Measurements from ENCODE around the gene HS6ST3.

The HS6ST3 gene

DNA sequence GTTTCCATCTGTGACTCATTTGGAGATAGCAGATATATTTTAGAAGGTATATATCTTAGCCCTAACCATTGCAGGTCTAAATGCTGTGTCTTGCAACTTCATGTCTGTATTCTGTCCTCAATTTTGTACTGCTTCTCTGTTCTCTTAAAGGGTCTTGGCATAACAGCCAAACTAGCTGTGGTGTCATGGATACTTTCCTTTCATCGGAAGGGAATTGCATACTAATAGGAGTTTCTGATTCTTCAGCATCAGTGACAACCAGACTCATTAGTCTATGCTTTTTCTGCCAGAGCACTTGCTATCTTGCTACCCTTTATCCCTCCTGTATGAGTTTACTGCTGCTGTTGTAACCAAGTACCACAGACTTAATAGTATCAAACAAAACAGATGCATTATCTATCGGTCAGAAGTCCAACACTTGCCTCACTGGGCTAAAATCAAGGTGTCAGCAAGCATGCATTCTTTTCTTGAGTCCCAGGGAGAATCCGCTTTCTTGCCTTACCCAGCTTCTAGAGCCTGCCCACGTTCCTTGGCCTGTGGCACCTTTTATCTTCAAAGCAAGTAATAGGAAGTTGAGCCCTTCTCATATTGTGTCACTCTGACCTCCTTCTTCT is 253.1 kb downstream of the HS6ST3 start:
- no peak for DNase-seq

DNA sequence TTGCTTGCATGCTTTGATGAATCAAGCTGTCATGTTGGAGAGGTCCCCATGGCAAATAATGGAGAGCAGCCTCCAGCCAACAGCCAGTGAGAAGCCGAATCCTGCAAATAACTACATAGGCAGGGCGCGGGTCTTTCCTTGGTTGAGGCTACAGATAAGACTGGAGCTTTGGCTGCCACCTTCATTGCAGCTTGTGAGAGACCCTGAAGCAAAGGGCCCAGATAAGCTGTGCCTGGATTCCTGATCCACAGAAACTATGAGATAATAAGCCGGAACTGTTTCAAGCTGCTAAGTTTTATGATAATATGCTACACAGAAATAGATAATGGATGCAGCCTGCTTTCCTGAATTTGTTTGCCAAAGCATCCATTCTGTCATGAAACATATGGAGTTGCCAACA is 257.0 kb downstream of the HS6ST3 start:
- no peak for DNase-seq

DNA sequence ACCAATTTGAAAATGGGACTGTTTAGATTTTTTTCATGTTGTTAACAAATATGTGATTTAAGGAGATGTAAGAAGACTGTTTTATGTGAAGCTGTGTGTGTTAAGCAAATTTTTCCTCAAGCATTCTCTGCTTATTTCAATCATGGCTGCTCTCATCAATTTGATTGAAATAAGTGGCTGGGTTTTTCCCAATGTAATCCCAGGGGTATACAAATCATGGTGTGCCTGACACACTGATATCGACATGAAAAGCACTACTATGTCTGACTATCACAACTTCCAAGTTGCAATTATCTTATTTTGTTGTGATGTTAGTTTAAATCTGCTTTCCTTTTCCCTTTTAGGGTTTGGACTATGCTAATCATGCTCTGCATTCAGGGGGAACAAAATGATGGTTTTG is 283.7 kb downstream of the HS6ST3 start:
- DNase-seq = no peak

DNA sequence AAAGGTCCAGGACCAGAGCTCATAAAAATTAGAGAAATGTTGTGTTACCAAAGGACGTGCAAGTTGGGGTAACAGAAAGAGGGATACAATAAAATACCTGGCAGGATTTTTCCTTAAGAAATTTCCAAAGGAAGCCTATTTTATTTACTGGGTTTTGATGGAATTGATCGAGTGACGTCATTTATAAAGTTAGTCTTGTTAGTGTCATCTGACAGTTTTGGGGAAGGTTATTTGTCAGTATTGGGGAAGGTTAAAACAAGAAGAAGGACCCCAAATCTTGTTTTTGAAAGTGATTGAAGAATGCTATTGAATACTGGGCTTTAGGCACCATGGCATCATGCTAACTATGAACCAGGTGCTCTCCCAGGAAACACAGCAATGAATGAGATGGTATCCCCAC is 287.9 kb downstream of the HS6ST3 start:
- no peak for DNase-seq

DNA sequence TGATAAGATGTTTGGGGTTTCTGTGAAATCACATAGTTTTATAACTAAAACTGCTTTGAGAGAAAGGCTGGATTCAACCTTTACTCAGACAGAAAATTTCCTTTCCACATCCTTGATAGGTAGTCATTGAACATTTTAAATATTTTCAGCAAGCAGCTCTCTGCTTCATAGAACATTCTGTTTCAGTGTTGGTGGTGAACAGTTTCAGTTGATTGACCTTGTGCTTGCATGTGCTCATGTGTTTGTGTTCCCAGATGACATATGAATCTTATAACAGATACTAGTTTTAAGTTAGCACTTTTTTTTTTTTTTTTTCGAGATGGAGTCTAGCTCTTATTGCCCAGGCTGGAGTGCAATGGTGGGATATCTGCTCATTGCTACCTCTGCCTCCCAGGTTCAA is 290.1 kb downstream of the HS6ST3 start:
- no peak for DNase-seq

DNA sequence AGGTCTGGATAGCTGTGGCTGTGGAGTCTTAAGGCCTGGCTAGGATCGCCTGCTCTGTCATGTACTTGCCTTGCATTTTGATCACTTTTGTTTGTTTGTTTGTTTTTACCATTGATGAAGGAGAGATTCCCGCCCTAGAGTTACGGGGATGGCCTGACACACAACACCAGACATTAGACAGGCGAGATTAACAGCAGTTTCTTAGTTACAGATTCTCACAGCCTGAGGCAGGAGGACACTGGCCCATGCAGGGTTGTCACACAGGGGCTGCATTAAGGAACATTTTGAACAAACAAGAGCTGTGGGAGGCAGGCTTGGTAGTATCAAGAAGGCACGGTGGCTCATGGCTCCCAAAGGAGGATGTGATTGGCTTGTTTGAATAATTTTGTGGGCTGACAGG is 291.8 kb downstream of the HS6ST3 start:
- no peak for DNase-seq

DNA sequence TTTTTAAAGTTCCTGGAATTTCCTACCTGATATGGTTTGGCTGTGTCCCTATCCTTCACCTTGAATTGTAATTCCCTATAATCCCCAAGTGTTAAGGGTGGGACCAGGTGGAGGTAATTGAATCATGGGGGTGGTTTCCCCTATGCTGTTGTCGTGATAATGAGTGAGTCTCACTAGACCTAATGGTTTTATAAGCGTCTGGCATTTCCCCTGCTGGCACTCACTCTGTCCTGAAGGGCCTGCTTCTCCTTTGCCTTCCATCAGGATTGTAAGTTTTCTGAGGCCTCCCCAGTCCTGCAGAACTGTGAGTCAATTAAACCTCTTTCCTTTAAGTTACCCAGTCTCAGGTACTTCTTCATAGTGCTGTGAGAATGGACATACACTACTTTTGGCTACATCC is 298.7 kb downstream of the HS6ST3 start:
- no peak for DNase-seq

DNA sequence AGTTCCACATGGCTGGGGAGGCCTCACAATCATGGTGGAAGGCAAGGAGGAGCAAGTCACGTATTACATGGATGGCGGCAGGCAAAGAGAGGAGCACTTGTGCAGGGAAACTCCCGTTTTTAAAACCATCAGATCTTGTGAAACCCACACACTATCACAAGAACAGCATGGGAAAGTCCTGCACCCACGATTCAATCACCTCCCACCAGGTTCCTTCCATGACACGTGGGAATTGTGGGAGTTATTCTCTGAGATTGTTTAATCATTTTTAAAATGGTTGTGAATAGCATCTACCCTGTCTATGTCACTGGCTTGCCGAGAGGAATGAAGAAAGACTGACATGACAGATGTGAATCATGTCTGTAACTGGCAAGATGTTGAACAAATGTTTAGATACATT is 301.7 kb downstream of the HS6ST3 start:
- no peak for DNase-seq

DNA sequence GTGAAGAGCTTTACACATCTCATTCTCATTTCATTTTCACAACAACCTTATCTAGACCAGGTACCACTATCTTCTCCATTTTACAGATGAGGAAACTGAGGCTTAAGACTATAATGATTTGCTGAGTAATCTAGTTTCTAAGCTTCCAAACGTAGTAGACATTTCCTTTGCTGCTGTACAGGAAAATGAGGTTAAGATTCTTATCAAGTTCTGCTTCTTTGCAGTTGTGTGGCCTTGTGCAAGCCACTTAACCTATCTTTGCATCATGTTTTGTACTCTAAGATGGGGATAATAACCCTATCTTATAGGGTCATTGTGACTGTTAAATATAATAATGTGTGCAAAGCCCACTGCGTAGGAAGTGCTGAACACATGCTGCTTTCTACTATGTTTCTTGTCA is 307.9 kb downstream of the HS6ST3 start:
- no peak for DNase-seq

DNA sequence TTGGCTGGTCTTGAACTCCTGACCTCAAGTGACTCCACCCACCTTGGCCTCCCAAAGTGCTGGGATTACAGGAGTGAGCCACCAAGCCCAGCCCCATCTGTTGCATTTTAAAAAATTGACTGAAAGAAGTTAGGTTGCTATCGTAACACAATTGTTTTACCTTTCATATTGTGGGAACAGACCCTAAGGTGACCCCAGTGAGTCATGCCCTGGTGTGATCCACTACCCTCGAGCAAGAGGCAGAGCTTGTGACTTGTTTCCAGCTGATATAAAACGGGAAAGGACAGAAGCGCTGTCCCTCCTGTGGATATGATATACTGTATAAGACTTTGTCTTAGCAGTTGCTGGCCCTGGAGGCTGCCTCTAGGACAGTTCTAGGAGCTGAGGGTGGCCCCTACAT is 308.6 kb downstream of the HS6ST3 start:
- DNase-seq = no peak

DNA sequence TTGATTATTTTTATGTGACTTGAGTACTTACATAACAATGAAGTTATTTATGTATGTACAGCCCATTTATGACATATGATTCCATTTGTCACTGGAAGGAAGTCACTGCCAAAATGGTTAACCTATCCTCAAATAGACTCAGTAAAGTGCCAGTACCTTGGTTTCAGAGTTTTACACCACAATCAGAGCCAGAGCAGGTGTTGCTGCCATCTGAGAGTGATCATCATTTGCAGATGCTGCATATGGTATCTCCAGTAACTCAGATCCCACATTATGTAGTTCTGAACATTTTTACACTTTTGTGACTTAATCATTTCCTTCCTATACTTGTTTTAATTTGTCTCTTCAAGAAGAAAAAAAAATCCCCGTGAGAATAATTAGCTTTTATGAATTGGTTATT is 313.3 kb downstream of the HS6ST3 start:
- no peak for DNase-seq

DNA sequence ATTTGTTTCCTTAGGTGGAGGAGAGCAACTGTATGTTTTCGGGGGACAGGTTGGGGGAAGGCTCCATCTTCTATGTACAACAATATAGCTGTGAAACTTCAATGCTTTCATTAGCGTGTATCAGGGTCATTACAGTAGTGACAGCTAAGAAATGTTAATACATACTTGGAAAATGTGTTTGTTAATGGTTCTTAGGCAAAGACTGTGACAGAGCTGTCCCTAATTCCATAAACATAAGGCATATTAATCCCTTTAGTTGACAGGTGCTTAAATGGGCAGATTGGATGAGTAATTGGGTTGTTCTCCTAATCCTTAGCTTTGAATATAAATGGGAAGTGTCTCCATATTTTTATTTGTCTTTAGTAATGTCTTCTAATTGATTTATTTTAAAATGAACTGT is 313.7 kb downstream of the HS6ST3 start:
- no peak for DNase-seq

DNA sequence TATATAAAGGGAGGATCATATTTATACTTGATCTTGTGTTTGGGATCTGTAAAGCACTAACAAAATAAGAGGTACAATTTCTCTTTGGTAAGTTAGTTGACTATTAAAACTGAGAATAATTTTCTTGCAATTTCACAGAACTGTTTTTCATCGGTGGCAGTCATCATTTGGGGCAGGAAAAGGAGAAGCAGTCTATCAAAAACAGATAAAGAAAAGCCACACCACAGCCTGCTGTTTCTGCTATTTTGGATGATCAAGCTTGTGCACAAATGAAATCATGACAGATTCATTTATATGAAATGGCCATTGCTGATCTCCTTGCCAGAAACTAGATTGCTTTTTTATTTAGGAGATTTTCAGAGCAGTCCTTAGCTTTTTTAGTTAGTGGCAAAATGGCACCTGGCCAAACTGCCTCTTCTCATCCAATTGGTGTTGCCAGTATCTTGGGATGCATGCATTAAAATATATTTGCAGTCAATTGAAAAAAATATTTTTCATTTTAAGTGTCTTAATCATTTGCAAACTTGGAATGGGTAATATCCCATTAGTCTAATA is 326.0 kb downstream of the HS6ST3 start:
- DNase-seq = no peak

DNA sequence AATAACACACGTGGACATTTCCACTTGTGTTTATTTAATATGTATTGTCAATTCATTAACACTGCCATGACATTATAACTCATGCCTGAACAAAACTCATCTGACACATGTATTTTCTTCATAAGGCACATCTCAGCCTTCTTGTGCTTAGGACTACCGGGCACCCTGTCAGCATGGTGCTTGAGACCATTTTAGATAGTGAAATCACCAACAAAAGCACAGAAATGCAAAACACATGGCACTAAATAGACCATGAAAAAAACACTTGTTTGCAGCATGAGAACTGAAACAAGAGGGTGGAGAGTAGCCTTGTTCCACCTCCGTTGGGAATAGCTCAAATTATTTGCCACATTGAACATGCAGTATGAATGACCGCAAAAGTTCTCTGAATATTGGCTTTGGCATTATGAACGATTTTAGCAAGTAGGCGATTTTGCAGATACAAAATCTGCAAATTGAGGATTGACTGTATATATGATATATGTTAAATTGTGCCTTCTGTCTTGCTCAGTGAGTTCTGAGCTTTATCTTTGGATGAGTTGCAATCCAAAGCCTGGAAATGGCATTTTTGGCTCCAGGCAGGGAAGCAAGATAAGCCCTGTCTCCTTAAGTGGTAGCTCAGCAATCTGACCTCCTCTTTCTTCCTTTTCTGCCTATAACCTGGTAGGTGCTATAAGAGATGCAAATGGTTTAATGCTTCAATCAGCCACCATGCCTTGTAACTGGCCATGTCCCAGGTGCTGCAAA is 328.2 kb downstream of the HS6ST3 start:
- no peak for DNase-seq

DNA sequence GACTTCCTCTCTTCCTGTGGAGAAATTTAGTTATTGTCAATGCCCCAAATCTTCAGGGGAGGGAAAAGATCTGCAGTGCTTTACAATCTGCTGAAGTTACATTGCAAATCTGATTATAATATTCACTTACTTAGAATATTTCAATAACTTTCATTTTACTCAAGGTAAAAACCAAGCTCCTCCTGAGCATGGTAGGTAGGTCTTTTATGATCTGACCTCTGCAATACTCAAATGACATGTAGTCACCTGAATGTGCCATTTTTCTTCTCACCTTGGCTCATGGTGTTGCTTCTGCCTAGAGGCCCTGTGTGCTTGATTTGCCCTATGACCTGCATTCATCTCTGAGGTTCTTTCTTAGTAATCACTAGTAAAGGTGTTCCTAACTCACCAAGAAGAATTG is 331.4 kb downstream of the HS6ST3 start:
- DNase-seq = no peak

DNA sequence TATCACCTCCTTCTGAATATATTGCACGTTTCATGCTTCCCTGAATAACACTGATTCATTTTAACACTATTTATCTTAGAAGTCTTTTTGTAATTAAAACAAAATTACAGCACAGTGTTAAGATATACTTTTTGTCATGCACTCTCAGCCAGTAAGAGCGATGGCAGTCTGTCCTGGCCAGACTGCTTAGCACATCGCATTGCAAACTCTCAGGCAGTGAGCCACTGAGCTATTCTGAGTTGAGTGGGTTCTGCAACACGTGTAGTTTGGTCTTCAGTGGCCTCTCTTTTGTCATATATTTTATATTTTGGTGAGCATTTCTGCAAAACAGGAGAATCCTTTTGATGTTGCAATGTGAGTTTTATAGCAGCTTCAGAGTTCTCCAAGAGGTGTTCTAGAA is 332.1 kb downstream of the HS6ST3 start:
- no peak for DNase-seq

DNA sequence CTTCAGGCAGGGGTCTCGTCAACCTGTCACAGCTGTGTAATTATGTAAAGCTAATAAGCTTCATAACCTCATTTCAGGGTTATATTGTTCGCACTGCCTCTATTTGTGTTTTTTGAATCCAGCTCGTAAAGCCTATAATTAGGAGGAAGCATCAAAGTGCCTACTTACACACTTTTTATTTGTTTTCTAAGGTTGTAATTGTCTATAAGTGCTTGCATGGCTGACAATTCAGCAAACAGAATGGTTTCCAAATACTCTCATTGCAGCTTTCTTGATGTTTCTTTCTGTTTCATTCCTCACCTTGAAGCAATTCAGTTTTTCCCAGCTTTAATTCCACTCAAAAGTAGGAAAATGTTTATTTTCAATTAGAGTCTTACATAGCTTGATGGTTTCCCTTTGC is 336.3 kb downstream of the HS6ST3 start:
- no peak for DNase-seq

DNA sequence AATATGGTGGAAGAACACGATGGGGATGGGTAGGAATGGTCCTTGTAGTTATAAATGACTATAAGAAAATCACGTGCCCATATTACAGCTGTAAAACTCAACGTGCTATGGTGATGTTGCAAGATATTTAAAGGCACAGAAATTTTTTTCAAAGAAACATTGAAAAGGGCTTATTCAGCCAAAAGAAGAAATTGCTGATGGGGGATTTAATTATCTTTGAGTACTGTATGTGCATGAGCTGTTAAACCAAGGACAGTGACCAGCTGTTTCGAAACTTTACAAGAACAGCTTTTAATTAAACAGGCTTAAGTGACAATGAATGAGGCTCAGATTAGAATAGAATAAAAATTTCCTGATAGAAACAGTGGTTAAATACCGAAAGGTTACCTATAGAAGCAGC is 339.0 kb downstream of the HS6ST3 start:
- no peak for DNase-seq

DNA sequence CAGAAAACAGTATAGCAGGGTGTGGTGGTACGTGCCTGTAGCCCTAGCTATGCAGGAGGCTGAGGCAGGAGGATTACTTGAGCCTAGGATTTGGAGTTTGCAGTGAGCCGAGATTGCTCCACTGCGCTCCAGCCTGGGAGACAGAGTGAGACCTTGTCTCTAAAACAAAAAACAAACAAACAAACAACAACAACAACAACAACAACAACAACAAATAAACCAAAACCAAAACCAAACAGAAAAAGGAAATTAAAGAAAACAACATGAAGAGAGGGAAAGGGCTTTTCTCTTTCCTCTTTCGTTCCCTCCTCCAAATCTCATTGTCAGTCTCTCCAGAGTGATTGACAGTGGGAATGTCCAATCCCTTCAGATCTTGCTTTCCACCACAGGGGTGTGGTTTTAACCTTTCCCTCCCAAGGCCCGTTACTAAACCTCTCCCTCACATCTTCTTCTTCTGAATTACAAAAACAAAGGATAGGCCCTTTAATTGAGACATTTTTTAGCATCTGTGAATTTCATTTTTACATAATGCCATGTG is 341.2 kb downstream of the HS6ST3 start:
- DNase-seq = no peak

DNA sequence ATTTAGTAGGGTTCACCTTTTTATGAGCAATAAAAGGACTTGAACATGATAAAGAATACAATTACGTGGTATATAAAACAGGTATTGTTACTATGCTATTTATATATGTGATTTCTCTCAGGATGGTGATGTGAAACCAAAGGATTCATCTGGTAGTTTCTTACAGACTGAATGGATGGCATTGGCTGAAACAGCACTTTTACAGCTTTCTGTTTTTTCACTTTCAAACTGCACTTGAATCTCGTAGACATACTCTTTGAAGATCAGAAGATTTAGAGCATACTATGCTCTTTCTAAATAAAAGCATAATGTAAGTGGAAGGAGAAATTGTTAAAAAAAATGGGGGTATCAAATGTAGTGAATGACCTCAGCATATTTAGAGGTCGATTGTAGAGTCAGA is 354.8 kb downstream of the HS6ST3 start:
- no peak for DNase-seq

DNA sequence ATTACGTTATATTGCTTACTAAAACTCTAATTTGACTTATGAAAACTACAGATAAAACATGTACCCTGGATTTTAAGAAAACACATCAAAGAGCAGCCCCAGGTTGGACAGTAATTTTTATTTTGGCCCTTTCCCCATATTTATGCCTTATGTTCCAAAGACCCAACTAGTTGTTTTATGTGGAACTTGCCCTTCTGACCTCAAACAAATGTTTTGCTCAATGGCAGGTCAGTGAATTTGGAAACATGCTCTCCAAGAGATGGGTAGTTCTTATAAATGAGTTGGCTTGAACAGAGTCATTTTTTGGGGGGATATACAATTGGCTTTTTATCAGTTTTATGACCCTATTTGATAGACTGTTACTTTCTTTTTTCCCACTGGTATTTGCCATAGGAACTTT is 360.0 kb downstream of the HS6ST3 start:
- no peak for DNase-seq

DNA sequence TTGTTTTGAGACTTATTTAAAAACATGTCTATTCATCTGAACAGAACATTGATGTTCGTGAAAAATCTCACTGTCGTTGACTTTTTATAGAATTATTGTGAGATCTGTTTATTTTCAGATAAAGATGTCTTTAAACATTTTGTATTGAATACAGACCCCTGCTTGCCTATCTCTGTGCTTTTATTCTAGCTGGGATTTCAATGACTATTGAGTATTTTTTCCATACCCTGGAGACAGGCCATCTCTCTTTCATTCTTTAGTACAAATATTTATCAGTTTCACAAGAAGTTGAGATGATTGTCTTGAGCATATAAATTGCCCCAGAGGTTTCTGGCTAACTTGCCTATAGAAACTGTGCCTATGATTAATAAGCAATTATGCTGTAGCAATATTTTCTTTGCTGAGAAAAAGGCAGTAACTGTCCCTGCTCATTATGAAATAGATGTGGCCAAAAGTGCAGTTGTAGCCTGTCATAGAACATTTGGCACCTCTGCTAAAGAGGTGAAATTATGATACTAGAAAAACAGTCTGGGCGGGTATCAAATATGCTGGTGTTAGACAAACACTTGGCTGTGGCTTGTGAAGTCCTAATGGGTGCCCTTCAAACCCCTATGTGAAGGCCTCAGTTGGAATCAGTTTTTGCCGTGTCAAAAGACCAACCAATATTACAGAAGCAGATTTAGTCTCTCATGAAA is 360.6 kb downstream of the HS6ST3 start:
- DNase-seq = no peak

DNA sequence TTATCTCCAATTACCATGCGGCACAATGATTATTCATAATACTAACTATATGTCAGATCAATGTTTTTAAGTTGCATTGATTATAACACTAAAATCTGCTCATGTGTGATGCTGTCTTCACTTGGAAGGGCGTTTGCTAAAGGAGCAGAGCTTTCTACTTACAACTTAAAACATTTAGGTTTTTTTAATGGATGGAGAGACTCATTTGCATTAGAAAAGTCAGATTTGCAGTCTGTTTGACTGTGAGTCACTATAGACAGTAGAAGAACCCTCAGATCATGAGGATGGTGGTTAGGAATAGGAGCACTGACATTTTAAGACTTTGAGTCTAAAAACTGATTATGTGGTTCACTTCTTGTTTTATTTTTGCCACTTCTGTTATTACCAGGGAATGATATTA is 364.6 kb downstream of the HS6ST3 start:
- no peak for DNase-seq

DNA sequence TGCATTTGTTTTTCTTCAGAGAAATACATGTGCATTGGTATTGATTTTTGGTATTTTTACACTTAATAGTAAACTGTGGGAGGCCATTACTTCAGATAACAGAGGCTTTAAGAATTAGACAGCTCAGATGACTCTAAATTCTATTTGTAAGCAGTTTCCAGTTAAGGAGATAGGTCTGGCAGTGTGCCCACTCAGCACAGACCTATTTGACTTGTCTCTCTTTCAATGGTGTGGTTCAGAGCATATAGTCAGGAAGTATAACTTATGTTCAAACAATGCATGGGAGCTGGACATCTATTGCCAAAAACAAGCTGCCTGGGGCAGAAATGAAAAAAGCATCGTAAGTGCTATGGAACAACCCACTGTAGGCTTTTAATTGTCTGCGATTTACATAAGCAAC is 370.7 kb downstream of the HS6ST3 start:
- DNase-seq = no peak

Data from CD4-positive, alpha-beta T cell treated with Interleukin-12 subunit alpha and Interleukin-12 subunit beta, for 1 hour (primary cell).